Stimulated activated effector memory CD8-positive, alpha-beta T cell treated with anti-CD3 and anti-CD28 coated beads, Interleukin-12 subunit alpha, Interleukin-12 subunit beta, amount 100 ng/mL, for 72 hours (primary cell): ENCODE data around the gene UGT3A2.
A peak's percentile ranks its signal among the peaks of the same experiment; 100 is the strongest.

ENCODE experiments used
- ATAC-seq: fragments of 150-1000 bp; cut with Tn5 transposase; 2 replicates; pipeline ENCODE4 v1.10.0; 2021
- DNase-seq, 2 donors: peaks; one replicate each; pipeline ENCODE4 v3.0.0; 2021 to 2022; ENCODE audit warnings: low spot score in 2 of 2
- H3K27ac Mint-ChIP-seq: one replicate; pipeline ENCODE4 v1.8.0; 2022; ENCODE audit warnings: mild to moderate bottlenecking, mixed read lengths
- H3K36me3 Mint-ChIP-seq: one replicate; pipeline ENCODE4 v1.8.0; 2022; ENCODE audit warnings: mild to moderate bottlenecking, mixed read lengths
- H3K4me1 Mint-ChIP-seq: one replicate; pipeline ENCODE4 v1.8.0; 2022; ENCODE audit warnings: mixed read lengths
- H3K4me3 Mint-ChIP-seq: one replicate; pipeline ENCODE4 v1.8.0; 2022; ENCODE audit warnings: mild to moderate bottlenecking, mixed read lengths
- H3K9me3 Mint-ChIP-seq: one replicate; pipeline ENCODE4 v1.8.0; 2022; ENCODE audit warnings: mixed read lengths

UGT3A2 gene, protein sequence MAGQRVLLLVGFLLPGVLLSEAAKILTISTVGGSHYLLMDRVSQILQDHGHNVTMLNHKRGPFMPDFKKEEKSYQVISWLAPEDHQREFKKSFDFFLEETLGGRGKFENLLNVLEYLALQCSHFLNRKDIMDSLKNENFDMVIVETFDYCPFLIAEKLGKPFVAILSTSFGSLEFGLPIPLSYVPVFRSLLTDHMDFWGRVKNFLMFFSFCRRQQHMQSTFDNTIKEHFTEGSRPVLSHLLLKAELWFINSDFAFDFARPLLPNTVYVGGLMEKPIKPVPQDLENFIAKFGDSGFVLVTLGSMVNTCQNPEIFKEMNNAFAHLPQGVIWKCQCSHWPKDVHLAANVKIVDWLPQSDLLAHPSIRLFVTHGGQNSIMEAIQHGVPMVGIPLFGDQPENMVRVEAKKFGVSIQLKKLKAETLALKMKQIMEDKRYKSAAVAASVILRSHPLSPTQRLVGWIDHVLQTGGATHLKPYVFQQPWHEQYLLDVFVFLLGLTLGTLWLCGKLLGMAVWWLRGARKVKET

DNA sequence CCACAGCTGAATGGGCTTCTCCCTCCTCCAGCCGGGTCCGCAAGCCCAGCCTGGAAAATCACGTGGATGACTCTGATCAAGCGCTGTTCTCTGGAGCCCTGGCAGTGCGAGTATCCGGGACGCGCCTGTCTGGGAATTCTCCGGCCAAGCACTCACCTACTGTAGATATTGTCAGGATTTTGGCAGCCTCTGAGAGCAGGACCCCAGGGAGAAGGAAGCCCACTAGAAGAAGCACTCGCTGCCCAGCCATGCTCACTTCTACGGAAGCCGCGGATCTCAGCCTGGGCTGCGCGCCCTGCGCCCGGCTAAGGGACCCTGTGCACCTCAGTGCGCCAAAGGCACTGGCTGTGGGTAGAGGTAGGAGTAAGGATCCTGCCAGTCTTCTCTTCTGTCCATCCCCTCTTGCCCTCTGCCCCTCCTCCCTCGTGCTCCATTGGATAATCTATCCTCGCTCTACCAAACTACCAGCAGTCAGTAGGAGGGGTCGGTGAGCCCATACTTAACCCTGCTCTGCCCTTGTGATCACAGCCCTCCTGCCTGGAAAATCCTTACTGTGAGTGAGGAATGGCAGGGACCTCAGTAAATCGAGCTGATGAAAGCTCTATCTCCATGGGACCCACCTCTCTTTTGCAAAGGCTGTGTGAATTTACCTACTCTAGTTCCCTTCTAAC is at the start of gene UGT3A2:
Gene UGT3A2, minus strand, starts transcription at position 343 of the 671 bp plus-strand sequence. Its CDS starts 93 bp downstream, at position 250.
- Mint-ChIP-seq H3K27ac (no peak within 1 kb of the TSS), H3K36me3 (no peaks in the 10 kb centered on the region), H3K4me1 (peaks cover 21% of the 10 kb centered on the region), H3K9me3 (no peaks in the 10 kb centered on the region), H3K4me3 (no peak within 1 kb of the TSS)
- DNase-seq (no peak), ATAC-seq (peak; percentile 55)

DNA sequence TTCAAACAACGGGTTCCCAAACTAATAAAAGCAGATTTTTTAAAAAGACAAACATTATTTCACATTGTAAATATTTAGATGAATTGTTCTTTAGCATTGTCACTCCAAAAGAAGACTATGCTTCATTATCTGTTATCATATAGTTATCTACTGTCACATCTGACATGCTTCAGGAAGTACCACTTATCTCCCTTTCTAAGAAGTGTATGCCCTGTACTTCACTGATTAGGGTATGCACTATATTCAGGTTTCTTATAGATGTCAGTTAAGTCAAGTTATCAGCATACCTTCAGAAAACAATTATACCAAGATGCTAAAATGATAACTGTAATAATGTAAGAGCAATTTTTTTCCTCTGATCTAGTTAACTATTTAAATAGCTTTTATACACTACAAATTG is 44.6 kb upstream of the UGT3A2 start:
- Mint-ChIP-seq H3K9me3 (no peaks in the 10 kb centered on the region), H3K4me1 (no peaks in the 10 kb centered on the region), H3K4me3 (no peak overlapping the region), H3K27ac (no peak overlapping the region), H3K36me3 (peaks cover 83% of the 10 kb centered on the region)
- DNase-seq = no peak
- ATAC-seq = no peak

GRCh38 chr5:36108758-36109460 is 42.2 kb upstream of the UGT3A2 start:
- no peak for DNase-seq

DNA sequence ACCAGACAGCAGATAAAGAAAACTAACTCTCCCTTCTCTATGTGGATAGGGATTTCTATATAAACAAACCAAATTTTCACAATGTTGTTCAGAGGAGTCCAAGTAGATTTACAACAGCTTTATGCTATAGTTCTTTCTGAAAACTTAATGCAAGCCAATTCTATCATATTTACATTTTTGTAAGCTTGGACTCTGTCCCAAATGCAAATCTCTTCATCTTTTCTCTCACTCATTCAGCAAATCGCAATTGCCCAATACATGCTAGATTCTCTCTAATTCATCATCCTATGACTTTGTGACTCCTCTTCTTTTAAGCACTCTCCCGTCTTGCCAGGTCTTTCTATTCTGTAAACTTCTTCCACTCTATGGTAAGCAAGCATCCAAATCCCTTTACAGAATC is 39.1 kb upstream of the UGT3A2 start:
- H3K4me1 Mint-ChIP-seq = no peaks in the 10 kb centered on the region
- no peak overlapping the region for H3K4me3 Mint-ChIP-seq
- DNase-seq (no peak), ATAC-seq (no peak)
- H3K36me3 Mint-ChIP-seq = peaks cover 60% of the 10 kb centered on the region
- H3K27ac Mint-ChIP-seq = no peak overlapping the region
- H3K9me3 Mint-ChIP-seq = no peaks in the 10 kb centered on the region

More at GRCh38 chr5:36108758-36109460, 42.2 kb upstream of the UGT3A2 start:
- peaks cover 86% of the 10 kb centered on the region for H3K36me3 Mint-ChIP-seq
- H3K9me3 Mint-ChIP-seq = no peaks in the 10 kb centered on the region
- H3K4me1 Mint-ChIP-seq = no peaks in the 10 kb centered on the region
- ATAC-seq = no peak
- no peak overlapping the region for H3K4me3 Mint-ChIP-seq
- H3K27ac Mint-ChIP-seq = no peak overlapping the region

DNA sequence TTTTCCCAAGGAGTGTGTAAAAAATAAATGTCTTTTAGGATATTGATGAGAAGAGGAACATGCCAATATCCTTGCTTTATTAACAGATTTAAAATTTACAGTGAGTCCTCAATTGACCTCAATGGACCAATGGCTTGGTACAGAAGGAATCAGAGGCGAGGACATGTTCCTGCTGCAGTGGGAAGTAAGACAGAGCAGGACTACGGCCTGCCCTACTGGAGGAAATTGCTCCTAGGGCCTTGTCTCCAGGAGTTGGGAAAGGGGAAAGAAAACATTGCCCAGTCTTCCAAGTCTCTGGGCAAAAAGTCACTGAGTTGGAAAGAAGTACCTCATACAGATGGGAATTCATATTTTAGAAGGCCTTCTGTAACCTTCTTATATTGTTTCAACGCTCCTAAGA is 33.1 kb upstream of the UGT3A2 start:
- H3K4me1 Mint-ChIP-seq = no peaks in the 10 kb centered on the region
- ATAC-seq = no peak
- H3K27ac Mint-ChIP-seq = no peak overlapping the region
- no peak for DNase-seq
- H3K36me3 Mint-ChIP-seq = peaks cover 7% of the 10 kb centered on the region
- no peak overlapping the region for H3K4me3 Mint-ChIP-seq
- H3K9me3 Mint-ChIP-seq = no peaks in the 10 kb centered on the region

- DNase-seq = no peak
- Mint-ChIP-seq H3K9me3 (no peaks in the 10 kb centered on the region), H3K36me3 (no peaks in the 10 kb centered on the region), H3K27ac (no peak overlapping the region), H3K4me3 (no peak overlapping the region), H3K4me1 (no peaks in the 10 kb centered on the region)
- no peak for ATAC-seq
Observed at GRCh38 chr5:36096486-36096885, 29.8 kb upstream of the UGT3A2 start.

- no peak overlapping the region for H3K4me3 Mint-ChIP-seq
- no peaks in the 10 kb centered on the region for H3K4me1 Mint-ChIP-seq
- DNase-seq (no peak), ATAC-seq (peak; percentile 28)
- no peak overlapping the region for H3K27ac Mint-ChIP-seq
- no peaks in the 10 kb centered on the region for H3K9me3 Mint-ChIP-seq
- no peaks in the 10 kb centered on the region for H3K36me3 Mint-ChIP-seq
Observed at GRCh38 chr5:36089989-36090388, 23.3 kb upstream of the UGT3A2 start.

- Mint-ChIP-seq H3K27ac (no peak overlapping the region), H3K36me3 (no peaks in the 10 kb centered on the region), H3K4me1 (no peaks in the 10 kb centered on the region), H3K4me3 (no peak overlapping the region), H3K9me3 (no peaks in the 10 kb centered on the region)
- DNase-seq (no peak), ATAC-seq (peak; percentile 85)
Observed at GRCh38 chr5:36079200-36079781, 12.6 kb upstream of the UGT3A2 start.

DNA sequence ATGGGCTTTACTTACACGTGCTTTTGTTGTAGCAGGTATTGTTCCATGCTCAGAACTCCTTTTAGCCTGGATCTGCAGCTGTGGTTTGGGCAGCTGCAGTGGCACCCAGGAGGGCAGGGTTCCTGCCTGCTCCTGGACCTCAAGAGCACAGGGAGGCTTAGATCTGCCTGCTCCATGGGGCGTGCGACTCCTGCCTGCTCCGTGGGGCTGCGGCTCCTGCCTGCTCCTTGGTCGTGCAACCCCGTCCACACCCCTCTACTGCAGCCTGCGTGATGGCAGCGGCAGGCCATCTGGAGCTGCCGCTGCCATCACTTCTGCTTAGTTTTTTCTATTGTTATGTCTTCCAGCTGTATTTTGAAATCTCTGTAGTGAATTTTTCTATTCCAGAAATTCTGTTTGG is 11.7 kb upstream of the UGT3A2 start:
- Mint-ChIP-seq H3K4me1 (no peaks in the 10 kb centered on the region), H3K36me3 (no peaks in the 10 kb centered on the region), H3K27ac (no peak overlapping the region), H3K4me3 (no peak overlapping the region), H3K9me3 (no peaks in the 10 kb centered on the region)
- DNase-seq (no peak), ATAC-seq (no peak)

- Mint-ChIP-seq H3K4me1 (peaks cover 11% of the 10 kb centered on the region), H3K27ac (no peak overlapping the region), H3K36me3 (no peaks in the 10 kb centered on the region), H3K4me3 (no peak overlapping the region), H3K9me3 (no peaks in the 10 kb centered on the region)
- DNase-seq (no peak), ATAC-seq (peak; percentile 67)
Observed at GRCh38 chr5:36073595-36074216, 7.0 kb upstream of the UGT3A2 start.

- Mint-ChIP-seq H3K36me3 (no peaks in the 10 kb centered on the region), H3K9me3 (no peaks in the 10 kb centered on the region), H3K4me1 (peaks cover 23% of the 10 kb centered on the region), H3K27ac (peak overlapping the region; percentile 0), H3K4me3 (peak overlapping the region; percentile 42)
- ATAC-seq (peak; percentile 42), DNase-seq (no peak)
Observed at GRCh38 chr5:36070687-36071571, 4.2 kb upstream of the UGT3A2 start.

DNA sequence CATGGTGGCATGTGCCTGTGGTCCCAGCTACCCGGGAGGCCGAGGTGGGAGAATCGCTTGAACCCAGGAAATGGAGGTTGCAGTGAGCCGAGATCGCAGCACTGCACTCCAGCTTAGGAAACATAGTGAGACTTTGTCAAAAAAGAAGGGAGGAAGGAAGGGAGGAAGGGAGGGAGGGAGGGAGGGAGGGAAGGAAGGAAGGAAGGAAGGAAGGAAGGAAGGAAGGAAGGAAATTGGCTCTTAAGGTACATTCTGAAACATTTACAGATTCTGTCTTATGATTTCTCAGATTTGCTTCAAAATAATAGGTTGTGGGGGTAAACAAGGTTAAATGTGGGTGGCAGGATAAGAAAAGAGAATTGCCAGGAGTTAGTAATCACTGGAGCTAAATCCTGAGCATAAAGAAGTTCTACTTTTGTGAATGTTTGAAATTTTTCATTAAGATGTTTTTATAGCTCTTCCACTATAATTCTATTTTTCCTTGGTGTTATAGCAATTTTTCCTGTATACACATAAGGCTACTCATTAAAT is 2.1 kb upstream of the UGT3A2 start:
- ATAC-seq (no peak), DNase-seq (no peak)
- Mint-ChIP-seq H3K27ac (no peak overlapping the region), H3K4me3 (no peak overlapping the region), H3K36me3 (no peaks in the 10 kb centered on the region), H3K4me1 (peaks cover 23% of the 10 kb centered on the region), H3K9me3 (no peaks in the 10 kb centered on the region)

DNA sequence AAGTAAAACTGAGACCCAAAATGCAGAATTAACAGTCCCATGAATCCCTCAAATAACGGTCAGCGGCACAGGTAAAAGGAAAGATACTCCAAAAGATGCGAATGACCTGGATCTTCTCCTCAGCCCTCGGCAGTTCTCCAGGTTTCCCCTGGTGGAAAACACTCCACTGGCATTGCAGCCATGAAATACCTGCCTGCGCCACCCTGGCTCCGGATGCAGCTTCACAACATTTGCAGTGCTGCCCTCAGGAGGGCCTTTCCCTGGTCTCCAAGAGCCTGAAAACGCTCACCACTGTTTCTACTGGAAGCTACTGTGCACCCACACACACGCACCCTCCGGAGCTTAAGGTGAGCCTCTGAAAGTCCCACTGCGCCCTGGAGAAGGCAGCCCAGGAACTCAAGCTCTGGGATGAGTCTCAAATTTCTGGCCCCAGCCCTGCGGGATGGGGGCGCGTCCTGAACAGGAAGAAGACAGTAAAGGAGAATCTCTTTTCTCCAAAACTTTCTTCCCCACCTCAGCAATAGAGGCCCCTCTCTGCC is 612 bp downstream of the UGT3A2 start:
- Mint-ChIP-seq H3K4me3 (no peak overlapping the region), H3K4me1 (peaks cover 15% of the 10 kb centered on the region), H3K27ac (no peak overlapping the region), H3K36me3 (no peaks in the 10 kb centered on the region), H3K9me3 (no peaks in the 10 kb centered on the region)
- ATAC-seq = no peak
- DNase-seq = no peak
